Caco-2 (cell line): ENCODE results near the gene GRK2. TPM values are rescaled to one million over a fixed set of nuclear protein-coding genes. Genes with fewer than 3 reads are reported as not detected.

Experiments
- BruUV-seq: library from RNA; stranded (reverse); fragments of 400-500 nt; replicated peaks from 2 replicates; lab custom pipeline; 2021; lab: Mats Ljungman, UMichigan
- CTCF ChIA-PET: fragments of 300-600 bp; sonication (Branson Sonifier 250); formaldehyde crosslinking; loops from one replicate; lab custom pipeline; 2022; ENCODE audit warnings: antibody characterized with exemption; lab: Charles Lee
- POLR2A ChIA-PET: fragments of 300-600 bp; sonication (Branson Sonifier 250); formaldehyde crosslinking; loops from one replicate; lab custom pipeline; 2022; ENCODE audit warnings: antibody characterized with exemption; lab: Charles Lee
- DNase-seq, 2 experiments: peaks; one replicate each; pipeline versions ENCODE4 v3.0.0 to v3.0.0-alpha.2; 2020 to 2022
- H3K27me3 ChIP-seq: replicated peaks from 2 replicates; pipeline ENCODE4 v1.6.0; 2011; ENCODE audit warnings: low read length; ENCODE audit not compliant: control insufficient read depth, insufficient read depth
- H3K36me3 ChIP-seq: 2 replicates; pipeline ENCODE4 v1.5.1; 2011; ENCODE audit warnings: low read length; ENCODE audit not compliant: control insufficient read depth, insufficient read depth
- H3K4me1 ChIP-seq: fragments of 250-450 bp; sonication (Bioruptor Pico); 2 replicates; pipeline ENCODE4 v1.5.1; 2020; ENCODE audit warnings: mild to moderate bottlenecking
- H3K4me3 ChIP-seq: 2 replicates; pipeline ENCODE4 v1.5.1; 2011; ENCODE audit warnings: low read depth, mild to moderate bottlenecking, control low read depth, low read length
- H3K9me3 ChIP-seq: fragments of 250-450 bp; sonication (Bioruptor Pico); 2 replicates; pipeline ENCODE4 v1.5.1; 2020; ENCODE audit warnings: mild to moderate bottlenecking, moderate library complexity
- H3K27ac Mint-ChIP-seq: one replicate; pipeline ENCODE4 v1.8.0; 2022; ENCODE audit warnings: mixed read lengths; ENCODE audit not compliant: unreplicated experiment
- H3K27me3 Mint-ChIP-seq: one replicate; pipeline ENCODE4 v1.8.0; 2022; ENCODE audit warnings: mixed read lengths; ENCODE audit not compliant: insufficient read depth, unreplicated experiment
- H3K36me3 Mint-ChIP-seq: one replicate; pipeline ENCODE4 v1.8.0; 2022; ENCODE audit warnings: mild to moderate bottlenecking, mixed read lengths; ENCODE audit not compliant: insufficient read depth, unreplicated experiment
- H3K4me1 Mint-ChIP-seq: one replicate; pipeline ENCODE4 v1.8.0; 2022; ENCODE audit warnings: low read depth, mixed read lengths; ENCODE audit not compliant: unreplicated experiment
- H3K4me3 Mint-ChIP-seq: one replicate; pipeline ENCODE4 v1.8.0; 2022; ENCODE audit warnings: mild to moderate bottlenecking, moderate library complexity, mixed read lengths; ENCODE audit not compliant: unreplicated experiment
- H3K9me3 Mint-ChIP-seq: one replicate; pipeline ENCODE4 v1.8.0; 2022; ENCODE audit warnings: mixed read lengths; ENCODE audit not compliant: unreplicated experiment
- intact Hi-C: fragments of 100-400 bp; cut with micrococcal nuclease; formaldehyde crosslinking; loops from one replicate; pipeline ENCODE4 v1.10.0; 2022; ENCODE audit not compliant: unreplicated experiment
- total RNA-seq: library from RNA; stranded (reverse); gene quantifications from 2 replicates; pipeline ENCODE4 v1.2.3, GENCODE V29; 2022
- TF ChIP-seq, protein P1 (sequence below), 2 experiments: fragments of 200-600 bp in 1 of 2; IDR thresholded peaks; 1 replicate in 1 of 2; 2 replicates in 1 of 2; pipeline versions ENCODE4 v1.5.1 to v1.8.0; 2011 to 2022; ENCODE audit warnings: antibody characterized with exemption in 1 of 2, control low read depth in 1 of 2, inconsistent platforms in 1 of 2, low read depth in 1 of 2, low read length in 1 of 2, mild to moderate bottlenecking in 1 of 2, moderate library complexity in 1 of 2; ENCODE audit not compliant: insufficient read depth in 1 of 2, severe bottlenecking in 1 of 2, unreplicated experiment in 1 of 2

Gene GRK2
- total RNA-seq, 1 experiment from 2014 or later: 120 TPM

GRCh38 chr11:67264877-67265632, 1.2 kb upstream of the GRK2 start:
- H3K4me1 ChIP-seq: peaks cover 36% of the 10 kb centered on the region
- H3K36me3 Mint-ChIP-seq: peaks cover 37% of the 10 kb centered on the region
- ChIA-PET CTCF (interaction anchor here (1.0 to 1.9 kb wide), 2 partner anchors 17 to 52 kb away, joined by 4 to 13 read pairs; no protein-coding TSS in a partner anchor), POLR2A (interaction anchor here (0.6 kb wide), 1 partner anchor 38 kb away, joined by 3 read pairs; the partner anchor contains the start of gene SSH3)
- H3K36me3 ChIP-seq: 0 out of 2 replicates have a peak, but pooled peaks cover 3% of the 10 kb centered on the region
- BruUV-seq: TSS peak; percentile 11
- no peaks in the 10 kb centered on the region for H3K27me3 Mint-ChIP-seq
- no peaks in the 10 kb centered on the region for H3K9me3 Mint-ChIP-seq
- H3K27ac Mint-ChIP-seq: peak overlapping the region; percentile 95
- intact Hi-C loops: no loop called here
- DNase-seq: no peak
- TF ChIP-seq, protein P1, sequence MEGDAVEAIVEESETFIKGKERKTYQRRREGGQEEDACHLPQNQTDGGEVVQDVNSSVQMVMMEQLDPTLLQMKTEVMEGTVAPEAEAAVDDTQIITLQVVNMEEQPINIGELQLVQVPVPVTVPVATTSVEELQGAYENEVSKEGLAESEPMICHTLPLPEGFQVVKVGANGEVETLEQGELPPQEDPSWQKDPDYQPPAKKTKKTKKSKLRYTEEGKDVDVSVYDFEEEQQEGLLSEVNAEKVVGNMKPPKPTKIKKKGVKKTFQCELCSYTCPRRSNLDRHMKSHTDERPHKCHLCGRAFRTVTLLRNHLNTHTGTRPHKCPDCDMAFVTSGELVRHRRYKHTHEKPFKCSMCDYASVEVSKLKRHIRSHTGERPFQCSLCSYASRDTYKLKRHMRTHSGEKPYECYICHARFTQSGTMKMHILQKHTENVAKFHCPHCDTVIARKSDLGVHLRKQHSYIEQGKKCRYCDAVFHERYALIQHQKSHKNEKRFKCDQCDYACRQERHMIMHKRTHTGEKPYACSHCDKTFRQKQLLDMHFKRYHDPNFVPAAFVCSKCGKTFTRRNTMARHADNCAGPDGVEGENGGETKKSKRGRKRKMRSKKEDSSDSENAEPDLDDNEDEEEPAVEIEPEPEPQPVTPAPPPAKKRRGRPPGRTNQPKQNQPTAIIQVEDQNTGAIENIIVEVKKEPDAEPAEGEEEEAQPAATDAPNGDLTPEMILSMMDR (IDR thresholded peaks at IDR 0.05; ENCODE audit: insufficient read depth in 1 of 2, low read depth in 1 of 2, low read length in 1 of 2, severe bottlenecking in 1 of 2, unreplicated experiment in 1 of 2): no peak
- H3K27me3 ChIP-seq: no peaks in the 10 kb centered on the region
- H3K9me3 ChIP-seq: no peaks in the 10 kb centered on the region
- peaks cover 27% of the 10 kb centered on the region for H3K4me1 Mint-ChIP-seq
- H3K4me3 Mint-ChIP-seq: peak overlapping the region; percentile 100
- no peak overlapping the region for H3K4me3 ChIP-seq

GRCh38 chr11:67265633-67266448, 432 bp upstream of the GRK2 start:
- Mint-ChIP-seq H3K9me3 (no peaks in the 10 kb centered on the region), H3K4me1 (peaks cover 28% of the 10 kb centered on the region), H3K4me3 (peak overlapping the region; percentile 100), H3K27ac (peak overlapping the region; percentile 95), H3K36me3 (peaks cover 36% of the 10 kb centered on the region), H3K27me3 (no peaks in the 10 kb centered on the region)
- no TSS peak for BruUV-seq
- peak overlapping the region; percentile 16 for H3K4me3 ChIP-seq
- peak; percentile 80 to 96 for DNase-seq
- intact Hi-C loops: loop anchor here (1.0 to 2.0 kb wide), 2 partner anchors 51 to 117 kb away; no protein-coding TSS in a partner anchor
- H3K4me1 ChIP-seq: peaks cover 31% of the 10 kb centered on the region
- H3K27me3 ChIP-seq: no peaks in the 10 kb centered on the region
- ChIA-PET CTCF (interaction anchor here (1.0 to 2.5 kb wide), 7 partner anchors 23 to 117 kb away, joined by 3 to 43 read pairs (median 5); partner anchors contain the start of gene ANKRD13D), POLR2A (interaction anchor here (0.6 to 1.5 kb wide), 5 partner anchors 17 to 108 kb away, joined by 3 to 20 read pairs (median 3); partner anchors contain the start of gene SSH3)
- TF ChIP-seq, protein P1 (IDR thresholded peaks at IDR 0.05; ENCODE audit: insufficient read depth in 1 of 2, low read depth in 1 of 2, low read length in 1 of 2, severe bottlenecking in 1 of 2, unreplicated experiment in 1 of 2): peak; percentile 78 to 84
- no peaks in the 10 kb centered on the region for H3K9me3 ChIP-seq
- H3K36me3 ChIP-seq: 0 out of 2 replicates have a peak, but pooled peaks cover 3% of the 10 kb centered on the region
